H1 (cell line): ENCODE data around the gene RIPPLY3. TPM values are rescaled to one million over a fixed set of nuclear protein-coding genes. Genes with fewer than 3 reads are reported as not detected.

ENCODE experiments used
- BACH1 ChIP-seq: IDR thresholded peaks from 2 replicates; pipeline ENCODE4 v1.6.1; 2012; ENCODE audit warnings: low read length, improper control_type of control experiment
- BCL11A ChIP-seq, 2 experiments: IDR thresholded peaks; one replicate each; pipeline ENCODE4 v1.6.1; 2011; ENCODE audit warnings: low read depth in 2 of 2, low read length in 2 of 2, mild to moderate bottlenecking in 2 of 2
- CEBPB ChIP-seq: IDR thresholded peaks from 2 replicates; pipeline ENCODE4 v1.6.1; 2012; ENCODE audit warnings: low read depth, low read length
- CHD1 ChIP-seq: IDR thresholded peaks from 2 replicates; pipeline ENCODE4 v1.6.1; 2012; ENCODE audit warnings: low read depth, low read length, improper control_type of control experiment
- CTBP2 ChIP-seq: IDR thresholded peaks from 2 replicates; pipeline ENCODE4 v1.7.0; 2011; ENCODE audit warnings: borderline replicate concordance, mild to moderate bottlenecking, moderate library complexity, mixed read lengths, low read length; ENCODE audit not compliant: insufficient read depth, insufficient read length
- E2F6 ChIP-seq: IDR thresholded peaks from 2 replicates; pipeline ENCODE4 v1.6.1; 2012; ENCODE audit warnings: inconsistent platforms
- EP300 ChIP-seq, 2 experiments: IDR thresholded peaks; 1 replicate in 1 of 2; 2 replicates in 1 of 2; pipeline ENCODE4 v1.6.1; 2011 to 2012; ENCODE audit warnings: low read depth in 2 of 2, low read length in 2 of 2, mild to moderate bottlenecking in 2 of 2, borderline replicate concordance in 1 of 2, inconsistent platforms in 1 of 2, moderate library complexity in 1 of 2
- EZH2 ChIP-seq: fragments of 200-600 bp; sonication (generic); IDR thresholded peaks from 2 replicates; pipeline ENCODE4 v1.7.1; 2012; ENCODE audit warnings: low read depth, mild to moderate bottlenecking, moderate library complexity, low read length, inconsistent platforms; ENCODE audit not compliant: severe bottlenecking
- JUN ChIP-seq: IDR thresholded peaks from 2 replicates; pipeline ENCODE4 v1.6.1; 2011; ENCODE audit warnings: low read depth, mild to moderate bottlenecking, improper control_type of control experiment, low read length
- JUND ChIP-seq: IDR thresholded peaks from 2 replicates; pipeline ENCODE4 v1.6.1; 2011; ENCODE audit warnings: mild to moderate bottlenecking, improper control_type of control experiment, low read length
- KDM1A ChIP-seq: fragments of 200-600, 300-600 bp; sonication (generic); IDR thresholded peaks from 2 replicates; pipeline ENCODE4 v1.7.1; 2016; ENCODE audit warnings: mild to moderate bottlenecking, low read length, borderline replicate concordance
- KDM4A ChIP-seq: IDR thresholded peaks from one replicate; pipeline ENCODE4 v1.7.1; 2012; ENCODE audit warnings: low read depth, mild to moderate bottlenecking, moderate library complexity, low read length, inconsistent platforms; ENCODE audit not compliant: severe bottlenecking
- NANOG ChIP-seq: IDR thresholded peaks from 2 replicates; pipeline ENCODE4 v1.6.1; 2011; ENCODE audit warnings: low read length, low read depth, mild to moderate bottlenecking, inconsistent platforms; ENCODE audit not compliant: insufficient read depth, poor library complexity, severe bottlenecking
- POLR2A ChIP-seq, 2 experiments: IDR thresholded peaks; 1 replicate in 1 of 2; 2 replicates in 1 of 2; pipeline ENCODE4 v1.6.1; 2011; ENCODE audit warnings: low read depth in 2 of 2, low read length in 2 of 2, mild to moderate bottlenecking in 2 of 2; ENCODE audit errors: control extremely low read depth in 1 of 2
- RBBP5 ChIP-seq: IDR thresholded peaks from 2 replicates; pipeline ENCODE4 v1.7.1; 2012; ENCODE audit warnings: low read depth, mild to moderate bottlenecking, inconsistent platforms, low read length, moderate library complexity, borderline replicate concordance
- RXRA ChIP-seq: IDR thresholded peaks from 2 replicates; pipeline ENCODE4 v1.6.1; 2011; ENCODE audit warnings: low read depth, mild to moderate bottlenecking, low read length, moderate library complexity; ENCODE audit not compliant: insufficient read depth
- SP4 ChIP-seq: IDR thresholded peaks from 2 replicates; pipeline ENCODE4 v1.6.1; 2012; ENCODE audit warnings: low read length, inconsistent platforms
- SUZ12 ChIP-seq: fragments of 200-600 bp; sonication (generic); IDR thresholded peaks from 2 replicates; pipeline ENCODE4 v1.6.1; 2012; ENCODE audit warnings: mild to moderate bottlenecking, inconsistent platforms, low read length, moderate library complexity, mixed read lengths
- TAF1 ChIP-seq: IDR thresholded peaks from 2 replicates; pipeline ENCODE4 v1.6.1; 2011; ENCODE audit warnings: mild to moderate bottlenecking, low read depth, low read length
- TAF7 ChIP-seq: optimal IDR thresholded peaks from 2 replicates; pipeline ENCODE3; 2011; ENCODE audit warnings: low read depth, mild to moderate bottlenecking, inconsistent platforms, low read length, moderate library complexity, borderline replicate concordance
- TCF12 ChIP-seq: IDR thresholded peaks from 2 replicates; pipeline ENCODE4 v1.6.1; 2011; ENCODE audit warnings: low read depth, mild to moderate bottlenecking, low read length
- YY1 ChIP-seq: IDR thresholded peaks from 2 replicates; pipeline ENCODE4 v1.6.1; 2011; ENCODE audit warnings: low read depth, mild to moderate bottlenecking, low read length
- polyA plus RNA-seq, 7 experiments: library from polyadenylated mRNA; depleted of rRNA in 3 of 7; stranded (reverse) in 5 of 7; unstranded in 2 of 7; fragments of >200 nt in 5 of 7; fragments of 200-250 nt in 2 of 7; gene quantifications; 1 replicate in 5 of 7; 2 replicates in 1 of 7; 4 replicates in 1 of 7; pipeline versions ENCODE4 v1.2.1 to v1.2.3, GENCODE V29; 2011 to 2013; ENCODE audit warnings: missing spikeins in 2 of 7, mixed read lengths in 2 of 7
- total RNA-seq: library from RNA; stranded (reverse); fragmentation: NEBNext Ultra II Directional; extraction: Animal tissue kit (Norgen Biotek cat#: 25700); gene quantifications from 2 replicates; pipeline ENCODE4 v1.2.1, GENCODE V29; 2021

Gene RIPPLY3
- total and polyA plus RNA-seq, 2 of the 8 experiments (the other 6 are each of a cell fraction or from before 2014, with no cell fraction given), result 2.0 to 2.2 TPM

GRCh38 chr21:37005548-37006485, 685 bp upstream of the RIPPLY3 start (continued):
- TF ChIP-seq TCF12 (no peak), CHD1 (no peak), SP4 (no peak), CEBPB (no peak), BCL11A (IDR thresholded peaks at IDR 0.05; ENCODE audit: low read depth in 2 of 2, low read length in 2 of 2) (no peak), CTBP2 (no peak), RXRA (no peak), TAF1 (0 out of 2 replicates have a peak, but pooled peaks have one; percentile 35), EZH2 (no peak), E2F6 (peak; percentile 77), KDM1A (peak; percentile 80; the same call in 1 of the 2 replicates), RBBP5 (no peak), JUN (no peak), BACH1 (no peak), YY1 (0 out of 2 replicates have a peak, but pooled peaks have one; percentile 12), KDM4A (peak; percentile 78), TAF7 (no peak), NANOG (no peak), JUND (no peak), EP300 (IDR thresholded peaks at IDR 0.05; ENCODE audit: borderline replicate concordance in 1 of 2, low read depth in 2 of 2, low read length in 2 of 2) (no peak), POLR2A (IDR thresholded peaks at IDR 0.05; ENCODE audit: control extremely low read depth in 1 of 2, low read depth in 2 of 2, low read length in 2 of 2) (no peak), SUZ12 (peak; percentile 65)
- TF ChIP-seq, all 59 proteins: peak for 10
